K562 (cell line): ENCODE results near the gene HTR1D. TPM values are rescaled to one million over a fixed set of nuclear protein-coding genes. Genes with fewer than 3 reads are reported as not detected.

Source experiments
- ATAC-seq: fragments of 200-7000 bp; cut with Tn5 transposase; 3 replicates; pipeline ENCODE4 v1.9.1; 2020; ENCODE audit warnings: moderate library complexity
- BruUV-seq: library from RNA; stranded (reverse); fragments of 400-500 nt; replicated peaks from 2 replicates; lab custom pipeline; 2021; lab: Mats Ljungman, UMichigan
- CTCF ChIA-PET: fragments of 300-600 bp; formaldehyde crosslinking; extraction: SDS; loops from one replicate; lab custom pipeline; 2021; ENCODE audit warnings: low intra/inter-chr PET ratio; lab: Yijun Ruan, JAX
- POLR2A ChIA-PET: fragments of 300-600, 350-650 bp; sonication (Branson Sonifier 250); formaldehyde crosslinking; extraction: SDS; loops from one replicate; lab custom pipeline; 2021; ENCODE audit warnings: antibody characterized with exemption, inconsistent platforms; lab: Yijun Ruan, JAX
- DNase-seq, 4 experiments: peaks; one replicate each; pipeline versions ENCODE4 v3.0.0 to v3.0.0-alpha.2; 2011 to 2018; ENCODE audit warnings: low spot score in 3 of 4, mixed read lengths in 3 of 4; ENCODE audit errors: extremely low read depth in 1 of 4
- FAIRE-seq: peaks from 2 replicates; lab custom pipeline; 2011; peaks lifted over from hg19 to GRCh38; lab: Jason Lieb, UNC
- H2AFZ ChIP-seq: 2 replicates; pipeline ENCODE4 v1.6.0; 2011; ENCODE audit warnings: low read depth, low read length, control low read depth, inconsistent platforms
- H3K27ac ChIP-seq: fragments of 200-600 bp; 3 replicates; pipeline ENCODE4 v1.8.0; 2011; ENCODE audit warnings: low read depth, mild to moderate bottlenecking, control low read depth, inconsistent platforms, low read length, moderate library complexity, mixed read lengths; ENCODE audit errors: extremely low read depth
- H3K27me3 ChIP-seq, 2 experiments: fragments of 300-600 bp in 1 of 2; 2 replicates in 1 of 2; 3 replicates in 1 of 2; pipeline versions ENCODE4 v1.6.0 to v1.8.0; 2011; ENCODE audit warnings: inconsistent platforms in 2 of 2, low read length in 2 of 2, mild to moderate bottlenecking in 1 of 2, mixed read lengths in 1 of 2, moderate library complexity in 1 of 2; ENCODE audit not compliant: control insufficient read depth in 2 of 2, insufficient read depth in 2 of 2
- H3K36me3 ChIP-seq: fragments of 300-600 bp; 3 replicates; pipeline ENCODE4 v1.8.0; 2011; ENCODE audit warnings: mild to moderate bottlenecking, low read length, inconsistent platforms; ENCODE audit not compliant: control insufficient read depth, insufficient read depth
- H3K4me1 ChIP-seq, 2 experiments: fragments of 200-600 bp in 1 of 2; replicated peaks in 1 of 2; 2 replicates in 1 of 2; 3 replicates in 1 of 2; pipeline versions ENCODE4 v1.5.1 to v1.8.0; 2011; ENCODE audit warnings: inconsistent platforms in 2 of 2, low read length in 2 of 2, mild to moderate bottlenecking in 1 of 2, mixed read lengths in 1 of 2, moderate library complexity in 1 of 2; ENCODE audit not compliant: control insufficient read depth in 2 of 2, insufficient read depth in 2 of 2
- H3K4me2 ChIP-seq: 2 replicates; pipeline ENCODE4 v1.6.1; 2011; ENCODE audit warnings: low read length, control low read depth, inconsistent platforms, mixed read lengths; ENCODE audit not compliant: insufficient read depth
- H3K4me3 ChIP-seq: fragments of 200-600 bp; sonication (generic), shearing (Covaris generic); 2 replicates; pipeline ENCODE4 v1.5.1; 2016; ENCODE audit warnings: control low read depth, inconsistent platforms
- H3K79me2 ChIP-seq: fragments of 200-600 bp; 3 replicates; pipeline ENCODE4 v1.8.0; 2011; ENCODE audit warnings: low read length, inconsistent platforms; ENCODE audit not compliant: control insufficient read depth, insufficient read depth
- H3K9ac ChIP-seq, 2 experiments: 2 replicates each; pipeline versions ENCODE4 v1.6.0 to v1.6.1; 2011; ENCODE audit warnings: low read depth in 2 of 2, low read length in 2 of 2, control low read depth in 1 of 2, inconsistent platforms in 1 of 2, mild to moderate bottlenecking in 1 of 2, mixed read lengths in 1 of 2; ENCODE audit not compliant: insufficient read depth in 1 of 2
- H3K9me1 ChIP-seq: one replicate; pipeline ENCODE4 v1.6.0; 2011; ENCODE audit warnings: inconsistent platforms, mild to moderate bottlenecking, low read length, moderate library complexity; ENCODE audit not compliant: control insufficient read depth, insufficient read depth
- H3K9me3 ChIP-seq: replicated peaks from 2 replicates; pipeline ENCODE4 v1.5.1; 2011; ENCODE audit warnings: low read depth, low read length, inconsistent platforms; ENCODE audit not compliant: control insufficient read depth, insufficient read depth
- H4K20me1 ChIP-seq: replicated peaks from 2 replicates; pipeline ENCODE4 v1.6.1; 2011; ENCODE audit warnings: low read length, inconsistent platforms, mixed read lengths; ENCODE audit not compliant: control insufficient read depth, insufficient read depth
- CCAR2 ChIP-seq: fragments of 200-400 bp; formaldehyde crosslinking; IDR thresholded peaks from 2 replicates; pipeline ENCODE4 v1.6.1; 2017; ENCODE audit warnings: mild to moderate bottlenecking, low read depth, low read length
- FUS ChIP-seq: fragments of 200-400 bp; formaldehyde crosslinking; optimal IDR thresholded peaks from 2 replicates; pipeline ENCODE3; 2017; ENCODE audit warnings: low read depth, low read length
- HMGN3 ChIP-seq: IDR thresholded peaks from 2 replicates; pipeline ENCODE4 v1.6.1; 2011; ENCODE audit warnings: borderline replicate concordance, low read depth, mild to moderate bottlenecking, mixed read lengths, low read length; ENCODE audit not compliant: insufficient read length; ENCODE audit errors: extremely low read depth
- KHSRP ChIP-seq: fragments of 450-650 bp; IDR thresholded peaks from 2 replicates; pipeline ENCODE4 v1.6.1; 2017
- MCM3 ChIP-seq: fragments of 450-650 bp; IDR thresholded peaks from 2 replicates; pipeline ENCODE4 v1.6.1; 2016
- XRCC3 ChIP-seq: fragments of 450-650 bp; IDR thresholded peaks from 2 replicates; pipeline ENCODE4 v1.6.1; 2017; ENCODE audit warnings: mild to moderate bottlenecking, moderate library complexity
- WGBS: fragments of 100-300 bp; shearing (Covaris generic); methylation state at CpG from one replicate; pipeline ENCODE4 v1.1.6; 2016; ENCODE audit warnings: low coverage, mixed read lengths; ENCODE audit not compliant: insufficient coverage; ENCODE audit errors: missing lambda C conversion rate; 5-methylcytosine and 5-hydroxymethylcytosine counted together
- in situ Hi-C: fragments of 300-500 bp; cut with MboI; formaldehyde crosslinking; loops from 4 replicates; pipeline ENCODE4 v1.15.0; 2018; ENCODE audit warnings: inconsistent platforms, mixed read lengths
- intact Hi-C: fragments of 100-400 bp; cut with micrococcal nuclease; formaldehyde crosslinking; loops from 2 replicates; pipeline ENCODE4 v1.14.2; 2022
- polyA plus RNA-seq, 8 experiments: library from polyadenylated mRNA; depleted of rRNA in 4 of 8; stranded (reverse) in 5 of 8; unstranded in 3 of 8; fragments of >200 nt; fragmentation: Nextera tagmentation in 2 of 8; fragmentation: Illumina TruSeq in 1 of 8; extraction: Ambion mirVana in 2 of 8; extraction: Trizol in 1 of 8; gene quantifications; 2 replicates each; pipeline versions ENCODE4 v1.2.1 to v1.2.3, GENCODE V29; 2011 to 2014; ENCODE audit warnings: inconsistent platforms in 1 of 8, missing spikeins in 1 of 8
- total RNA-seq, 7 experiments: library from RNA; depleted of rRNA in 6 of 7; stranded (reverse); fragments of >200 nt in 6 of 7; fragmentation: Illumina TruSeq in 2 of 7; extraction: Trizol in 2 of 7; gene quantifications; 2 replicates each; pipeline versions ENCODE4 v1.2.1 to v1.2.3, GENCODE V29; 2011 to 2021; ENCODE audit warnings: low replicate concordance in 1 of 7
- TF ChIP-seq, protein P1 (sequence below): fragments of 250-450 bp; sonication (Bioruptor Pico); IDR thresholded peaks from 2 replicates; pipeline ENCODE4 v1.5.0; 2021; ENCODE audit warnings: mild to moderate bottlenecking, borderline replicate concordance
- TF ChIP-seq, protein P2 (sequence below): fragments of 150-350 bp; conservative IDR thresholded peaks from 2 replicates; pipeline ENCODE4 v1.6.1; 2014; ENCODE audit warnings: low read length
- TF ChIP-seq, protein P3 (sequence below): sonication (generic); formaldehyde crosslinking; IDR thresholded peaks from 2 replicates; pipeline ENCODE4 v1.8.1; 2023; ENCODE audit warnings: missing genetic modification reagents, mild to moderate bottlenecking, borderline replicate concordance

Gene HTR1D
- total and polyA plus RNA-seq, 9 of the 15 experiments (the other 6 are each of a cell fraction or from before 2014, with no cell fraction given), result 0.03 to 0.09 (median 0.04) TPM; not detected in 4

DNA sequence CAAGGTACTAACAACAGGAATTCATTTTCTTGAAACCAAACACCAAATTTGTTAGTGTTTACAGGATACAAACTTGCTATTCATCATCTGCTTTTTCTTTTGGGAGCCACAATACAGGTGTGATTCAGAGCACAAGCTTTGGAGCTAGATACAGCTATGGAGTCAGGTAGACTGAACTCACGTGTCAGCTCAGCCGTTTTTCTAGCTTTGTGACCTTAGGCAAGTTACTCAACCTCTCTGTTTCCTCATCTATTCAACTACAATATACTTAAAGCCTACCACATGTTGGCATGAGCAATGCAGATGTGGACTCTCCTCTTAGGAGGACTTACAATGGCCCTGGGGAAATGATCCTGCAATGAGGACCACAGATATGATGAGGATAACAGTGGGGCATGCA is 6.3 kb downstream of the HTR1D start (continued):
- TF ChIP-seq, protein P1, sequence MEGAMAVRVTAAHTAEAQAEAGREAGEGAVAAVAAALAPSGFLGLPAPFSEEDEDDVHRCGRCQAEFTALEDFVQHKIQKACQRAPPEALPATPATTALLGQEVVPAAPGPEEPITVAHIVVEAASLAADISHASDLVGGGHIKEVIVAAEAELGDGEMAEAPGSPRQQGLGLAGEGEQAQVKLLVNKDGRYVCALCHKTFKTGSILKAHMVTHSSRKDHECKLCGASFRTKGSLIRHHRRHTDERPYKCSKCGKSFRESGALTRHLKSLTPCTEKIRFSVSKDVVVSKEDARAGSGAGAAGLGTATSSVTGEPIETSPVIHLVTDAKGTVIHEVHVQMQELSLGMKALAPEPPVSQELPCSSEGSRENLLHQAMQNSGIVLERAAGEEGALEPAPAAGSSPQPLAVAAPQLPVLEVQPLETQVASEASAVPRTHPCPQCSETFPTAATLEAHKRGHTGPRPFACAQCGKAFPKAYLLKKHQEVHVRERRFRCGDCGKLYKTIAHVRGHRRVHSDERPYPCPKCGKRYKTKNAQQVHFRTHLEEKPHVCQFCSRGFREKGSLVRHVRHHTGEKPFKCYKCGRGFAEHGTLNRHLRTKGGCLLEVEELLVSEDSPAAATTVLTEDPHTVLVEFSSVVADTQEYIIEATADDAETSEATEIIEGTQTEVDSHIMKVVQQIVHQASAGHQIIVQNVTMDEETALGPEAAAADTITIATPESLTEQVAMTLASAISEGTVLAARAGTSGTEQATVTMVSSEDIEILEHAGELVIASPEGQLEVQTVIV, result no peak
- no peak for TF ChIP-seq CCAR2
- no peak for TF ChIP-seq XRCC3
- TF ChIP-seq, all 486 proteins: peak for 2

DNA sequence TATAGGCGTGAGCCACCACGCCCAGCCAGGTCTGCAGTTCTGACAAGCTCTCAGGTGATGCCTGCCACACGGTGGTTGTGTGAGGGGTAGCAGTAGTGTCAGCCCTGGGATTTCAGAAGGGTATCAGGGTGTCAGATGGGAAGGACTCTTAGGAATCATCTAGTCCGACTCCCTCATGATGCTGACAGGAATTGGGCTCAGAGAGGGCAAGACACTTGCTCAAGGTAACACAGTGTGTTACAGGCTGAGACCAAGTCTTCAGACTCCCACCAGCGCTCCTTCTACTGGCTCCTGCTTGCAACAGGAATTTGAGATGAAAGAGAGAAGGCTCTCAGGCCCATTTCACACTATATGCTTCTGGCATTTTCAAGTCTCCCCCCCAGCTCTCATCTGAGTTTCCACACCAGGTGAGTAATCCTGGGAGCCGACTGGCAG is 6.9 kb downstream of the HTR1D start:
- intact Hi-C loops, result loop anchor here (10.0 kb wide), 1 partner anchor 324 kb away; the partner anchor contains the start of gene E2F2
- peak; percentile 64 for ATAC-seq
- WGBS, result 2% methylated on average over 5 of the region's 6 CpGs
- TF ChIP-seq, protein P2, sequence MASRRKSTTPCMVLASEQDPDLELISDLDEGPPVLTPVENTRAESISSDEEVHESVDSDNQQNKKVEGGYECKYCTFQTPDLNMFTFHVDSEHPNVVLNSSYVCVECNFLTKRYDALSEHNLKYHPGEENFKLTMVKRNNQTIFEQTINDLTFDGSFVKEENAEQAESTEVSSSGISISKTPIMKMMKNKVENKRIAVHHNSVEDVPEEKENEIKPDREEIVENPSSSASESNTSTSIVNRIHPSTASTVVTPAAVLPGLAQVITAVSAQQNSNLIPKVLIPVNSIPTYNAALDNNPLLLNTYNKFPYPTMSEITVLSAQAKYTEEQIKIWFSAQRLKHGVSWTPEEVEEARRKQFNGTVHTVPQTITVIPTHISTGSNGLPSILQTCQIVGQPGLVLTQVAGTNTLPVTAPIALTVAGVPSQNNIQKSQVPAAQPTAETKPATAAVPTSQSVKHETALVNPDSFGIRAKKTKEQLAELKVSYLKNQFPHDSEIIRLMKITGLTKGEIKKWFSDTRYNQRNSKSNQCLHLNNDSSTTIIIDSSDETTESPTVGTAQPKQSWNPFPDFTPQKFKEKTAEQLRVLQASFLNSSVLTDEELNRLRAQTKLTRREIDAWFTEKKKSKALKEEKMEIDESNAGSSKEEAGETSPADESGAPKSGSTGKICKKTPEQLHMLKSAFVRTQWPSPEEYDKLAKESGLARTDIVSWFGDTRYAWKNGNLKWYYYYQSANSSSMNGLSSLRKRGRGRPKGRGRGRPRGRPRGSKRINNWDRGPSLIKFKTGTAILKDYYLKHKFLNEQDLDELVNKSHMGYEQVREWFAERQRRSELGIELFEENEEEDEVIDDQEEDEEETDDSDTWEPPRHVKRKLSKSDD, result no peak
- TF ChIP-seq MCM3 (no peak), KHSRP (no peak), HMGN3 (no peak), FUS (no peak)
- TF ChIP-seq, protein P3, sequence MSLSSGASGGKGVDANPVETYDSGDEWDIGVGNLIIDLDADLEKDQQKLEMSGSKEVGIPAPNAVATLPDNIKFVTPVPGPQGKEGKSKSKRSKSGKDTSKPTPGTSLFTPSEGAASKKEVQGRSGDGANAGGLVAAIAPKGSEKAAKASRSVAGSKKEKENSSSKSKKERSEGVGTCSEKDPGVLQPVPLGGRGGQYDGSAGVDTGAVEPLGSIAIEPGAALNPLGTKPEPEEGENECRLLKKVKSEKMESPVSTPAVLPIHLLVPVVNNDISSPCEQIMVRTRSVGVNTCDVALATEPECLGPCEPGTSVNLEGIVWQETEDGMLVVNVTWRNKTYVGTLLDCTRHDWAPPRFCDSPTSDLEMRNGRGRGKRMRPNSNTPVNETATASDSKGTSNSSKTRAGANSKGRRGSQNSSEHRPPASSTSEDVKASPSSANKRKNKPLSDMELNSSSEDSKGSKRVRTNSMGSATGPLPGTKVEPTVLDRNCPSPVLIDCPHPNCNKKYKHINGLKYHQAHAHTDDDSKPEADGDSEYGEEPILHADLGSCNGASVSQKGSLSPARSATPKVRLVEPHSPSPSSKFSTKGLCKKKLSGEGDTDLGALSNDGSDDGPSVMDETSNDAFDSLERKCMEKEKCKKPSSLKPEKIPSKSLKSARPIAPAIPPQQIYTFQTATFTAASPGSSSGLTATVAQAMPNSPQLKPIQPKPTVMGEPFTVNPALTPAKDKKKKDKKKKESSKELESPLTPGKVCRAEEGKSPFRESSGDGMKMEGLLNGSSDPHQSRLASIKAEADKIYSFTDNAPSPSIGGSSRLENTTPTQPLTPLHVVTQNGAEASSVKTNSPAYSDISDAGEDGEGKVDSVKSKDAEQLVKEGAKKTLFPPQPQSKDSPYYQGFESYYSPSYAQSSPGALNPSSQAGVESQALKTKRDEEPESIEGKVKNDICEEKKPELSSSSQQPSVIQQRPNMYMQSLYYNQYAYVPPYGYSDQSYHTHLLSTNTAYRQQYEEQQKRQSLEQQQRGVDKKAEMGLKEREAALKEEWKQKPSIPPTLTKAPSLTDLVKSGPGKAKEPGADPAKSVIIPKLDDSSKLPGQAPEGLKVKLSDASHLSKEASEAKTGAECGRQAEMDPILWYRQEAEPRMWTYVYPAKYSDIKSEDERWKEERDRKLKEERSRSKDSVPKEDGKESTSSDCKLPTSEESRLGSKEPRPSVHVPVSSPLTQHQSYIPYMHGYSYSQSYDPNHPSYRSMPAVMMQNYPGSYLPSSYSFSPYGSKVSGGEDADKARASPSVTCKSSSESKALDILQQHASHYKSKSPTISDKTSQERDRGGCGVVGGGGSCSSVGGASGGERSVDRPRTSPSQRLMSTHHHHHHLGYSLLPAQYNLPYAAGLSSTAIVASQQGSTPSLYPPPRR (CRISPR knock-in tag), result no peak

More for the DNA sequence above, 6.9 kb downstream of the HTR1D start:
- CTCF ChIA-PET, result no interaction called here
- no peaks in the 10 kb centered on the region; a peak in 1 of 5 replicates for H3K4me1 ChIP-seq
- POLR2A ChIA-PET, result interaction anchor here (0.6 kb wide), 1 partner anchor 68 kb away, joined by 5 read pairs; no protein-coding TSS in a partner anchor
- H3K4me2 ChIP-seq, result no peak overlapping the region
- H3K9me1 ChIP-seq, result no peaks in the 10 kb centered on the region
- H2AFZ ChIP-seq, result no peak overlapping the region
- no peak overlapping the region for H3K27ac ChIP-seq
- H3K4me3 ChIP-seq, result no peak overlapping the region
- FAIRE-seq, result no peak
- no peaks in the 10 kb centered on the region for H3K36me3 ChIP-seq
- H4K20me1 ChIP-seq, result 0 out of 2 replicates have a peak, but pooled peaks cover 6% of the 10 kb centered on the region
- no peaks in the 10 kb centered on the region for H3K9me3 ChIP-seq
- no peak overlapping the region for H3K9ac ChIP-seq
- no TSS peak for BruUV-seq
- in situ Hi-C loops, result loop anchor here (10.0 kb wide), 1 partner anchor 324 kb away; the partner anchor contains the start of gene E2F2
- no peak for DNase-seq
- H3K27me3 ChIP-seq, result peaks cover 14 to 32% of the 10 kb centered on the region in 2 experiments; a peak in 4 of 5 replicates
- no peaks in the 10 kb centered on the region for H3K79me2 ChIP-seq
